Ovary (tissue), 3 donors: ENCODE results near the gene PPDPF.

Experiments used
- CTCF ChIP-seq, 3 donors: fragments of 450-650 bp in 2 of 3; fragments of 200-600 bp in 1 of 3; IDR thresholded peaks; one replicate each; pipeline versions ENCODE4 v1.5.1 to v1.8.0; 2016 to 2022; ENCODE audit warnings: antibody characterized with exemption in 3 of 3, mild to moderate bottlenecking in 1 of 3
- EP300 ChIP-seq: sonication (generic); formaldehyde crosslinking; IDR thresholded peaks from one replicate; pipeline ENCODE4 v1.6.1; 2017; ENCODE audit warnings: antibody characterized with exemption
- POLR2A ChIP-seq: fragments of 450-650 bp; IDR thresholded peaks from one replicate; pipeline ENCODE4 v1.6.1; 2017; ENCODE audit warnings: antibody characterized with exemption, mild to moderate bottlenecking, moderate library complexity
- donor health status: DM: no; HTN: no; CAD: no.

DNA sequence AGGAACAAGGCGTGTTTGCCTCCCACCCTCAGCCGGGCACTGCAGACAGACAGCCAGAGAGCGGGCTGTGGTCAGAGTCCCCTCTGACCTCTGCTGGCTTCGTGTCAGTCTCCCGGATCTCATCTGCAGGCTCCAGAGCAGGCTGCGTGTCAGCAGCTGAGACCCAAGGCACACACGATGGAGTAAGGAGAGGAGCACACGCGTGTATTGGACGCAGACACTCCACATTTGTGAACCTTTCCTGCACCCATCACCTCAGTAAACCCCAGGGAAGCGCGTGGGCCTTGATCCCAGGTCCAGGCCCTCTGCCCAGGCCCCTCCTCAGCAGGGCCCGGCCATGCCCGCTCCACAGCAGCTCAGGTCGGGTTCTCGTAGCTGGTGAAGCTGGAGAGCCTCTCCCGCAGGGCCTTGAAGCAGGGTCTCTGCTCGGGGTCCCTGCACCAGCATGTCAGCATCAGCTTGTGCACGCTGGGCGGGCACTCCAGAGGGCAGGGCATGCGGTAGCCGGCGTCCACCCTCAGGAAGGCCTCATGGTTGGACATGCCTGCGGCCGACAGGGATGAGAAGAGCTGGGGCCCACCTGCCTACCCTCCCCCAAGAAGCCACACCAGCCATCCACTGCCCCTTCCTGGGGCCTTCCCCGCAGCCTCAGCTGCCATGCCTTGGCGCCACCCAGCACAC lies 8.8 kb downstream of the PPDPF start:
- TF ChIP-seq POLR2A: no peak
- TF ChIP-seq CTCF (IDR thresholded peaks at IDR 0.05): no peak
- TF ChIP-seq EP300: no peak
